Stromal cell of bone marrow (primary cell): ENCODE results near the gene ANKRD29.
"Not testable (repeated sequence)": the region's sequence is repeated elsewhere in the genome, so short reads cannot be mapped to it uniquely, and the experiment has no call there.

ENCODE experiments used
- DNase-seq: peaks from one replicate; pipeline ENCODE4 v3.0.0-alpha.2; 2012; ENCODE audit warnings: low read depth

Gene ANKRD29

GRCh38 chr18:23616258-23616657 lies 46.5 kb downstream of the ANKRD29 start:
- no peak for DNase-seq

GRCh38 chr18:23614891-23615290 lies 47.8 kb downstream of the ANKRD29 start:
- DNase-seq: no peak

GRCh38 chr18:23614413-23614812 lies 48.3 kb downstream of the ANKRD29 start:
- DNase-seq: no peak

GRCh38 chr18:23613091-23613475 lies 49.6 kb downstream of the ANKRD29 start:
- not testable (repeated sequence) for DNase-seq

- no peak for DNase-seq
Measured at GRCh38 chr18:23612434-23613090, 50.1 kb downstream of the ANKRD29 start.

GRCh38 chr18:23609390-23610023 lies 53.2 kb downstream of the ANKRD29 start:
- no peak for DNase-seq

- no peak for DNase-seq
Measured at GRCh38 chr18:23608211-23608610, 54.5 kb downstream of the ANKRD29 start.

GRCh38 chr18:23605941-23606340 lies 56.8 kb downstream of the ANKRD29 start:
- DNase-seq: no peak

- DNase-seq: no peak
Measured at GRCh38 chr18:23599809-23600208, 62.9 kb downstream of the ANKRD29 start.

- no peak for DNase-seq
Measured at GRCh38 chr18:23596183-23596582, 66.5 kb downstream of the ANKRD29 start.

- DNase-seq: no peak
Measured at GRCh38 chr18:23595591-23595990, 67.1 kb downstream of the ANKRD29 start.

- peak; percentile 99 for DNase-seq
Measured at GRCh38 chr18:23593720-23594119, 69.0 kb downstream of the ANKRD29 start.

- DNase-seq: no peak
Measured at GRCh38 chr18:23592911-23593310, 69.8 kb downstream of the ANKRD29 start.

- peak; percentile 48 for DNase-seq
Measured at GRCh38 chr18:23591011-23591410, 71.7 kb downstream of the ANKRD29 start.

- no peak for DNase-seq
Measured at GRCh38 chr18:23588836-23589560, 73.7 kb downstream of the ANKRD29 start.

GRCh38 chr18:23587220-23587642 lies 75.5 kb downstream of the ANKRD29 start:
- no peak for DNase-seq

- peak; percentile 96 for DNase-seq
Measured at GRCh38 chr18:23586249-23587196, 76.2 kb downstream of the ANKRD29 start, which contains the start of gene NPC1. TSS of gene NPC1 (minus strand) at chr18:23586506. CDS start at chr18:23586343, 163 bp downstream.

- DNase-seq: no peak
Measured at GRCh38 chr18:23585897-23586248, 76.8 kb downstream of the ANKRD29 start.

- no peak for DNase-seq
Measured at GRCh38 chr18:23585007-23585871, 77.5 kb downstream of the ANKRD29 start.

- DNase-seq: no peak
Measured at GRCh38 chr18:23584019-23584983, 78.4 kb downstream of the ANKRD29 start.
